ENCODE results near the gene BMP8A.
"Not testable (repeated sequence)": the region's sequence is repeated elsewhere in the genome, so short reads cannot be mapped to it uniquely, and the experiment has no call there.

The BMP8A gene

DNA sequence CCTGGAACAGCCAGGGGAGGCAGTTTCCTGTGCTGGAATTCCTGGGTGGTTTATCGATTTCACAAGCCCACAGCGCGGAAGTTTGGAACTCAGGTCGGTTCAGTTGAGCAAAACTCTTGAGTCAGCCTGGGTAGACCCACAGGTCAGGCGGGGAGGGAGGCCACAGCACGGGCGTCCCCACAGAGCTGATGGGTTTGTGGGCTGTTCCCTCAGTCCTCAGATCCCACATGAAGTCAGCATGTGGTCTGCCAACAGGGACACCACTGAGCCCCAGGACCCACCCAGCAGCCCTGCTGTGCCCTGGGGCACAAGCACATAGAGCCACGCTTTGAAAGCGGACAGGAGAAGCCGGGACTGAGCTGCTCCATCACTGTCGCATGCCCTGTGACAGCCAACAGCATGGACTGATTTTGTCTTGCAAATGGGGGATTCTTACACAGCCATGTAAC, 17.4 kb downstream of the BMP8A start:
- Mint-ChIP-seq H3K4me1 (ENCODE audit: low read depth) (peaks cover 13% of the 10 kb centered on the region), H3K4me3 (no peak overlapping the region), H3K27me3 (peaks cover 6% of the 10 kb centered on the region), H3K9me3 (no peaks in the 10 kb centered on the region), H3K27ac (no peak overlapping the region), H3K36me3 (ENCODE audit: low read depth) (no peaks in the 10 kb centered on the region)

DNA sequence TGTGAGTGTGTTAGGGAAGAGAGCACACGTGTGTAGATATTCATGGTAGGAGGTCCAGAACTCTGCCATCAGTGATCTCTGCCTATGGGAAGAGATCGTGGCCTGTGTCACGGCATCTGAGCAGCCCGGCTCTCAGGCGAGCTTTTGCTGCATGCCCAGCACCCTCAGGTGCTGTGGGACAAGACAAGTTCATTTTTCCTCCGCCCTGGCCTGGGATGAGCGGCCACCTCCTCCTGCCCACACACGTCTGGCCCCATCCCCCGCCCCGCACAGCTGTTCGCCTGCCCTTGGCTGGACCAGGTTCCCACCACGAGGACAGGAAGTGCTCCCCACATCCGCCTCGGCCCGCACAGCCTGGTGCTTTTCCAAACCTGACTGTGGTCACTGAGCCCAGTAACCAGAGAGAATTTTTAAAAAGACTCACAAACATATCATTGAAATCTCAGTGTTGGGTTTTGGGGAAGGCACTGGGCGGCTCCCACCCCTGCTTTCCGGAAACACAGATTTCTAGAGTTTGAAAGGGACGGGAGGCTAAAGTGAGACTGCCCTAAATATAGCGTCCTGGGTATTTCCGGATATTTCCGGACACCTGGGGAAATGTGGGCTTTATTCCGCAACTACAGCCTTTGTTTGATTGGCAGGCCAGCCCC, 18.0 kb downstream of the BMP8A start:
- H3K4me1 Mint-ChIP-seq (ENCODE audit: low read depth) = peaks cover 13% of the 10 kb centered on the region
- peak overlapping the region; percentile 79 for H3K27ac Mint-ChIP-seq
- H3K36me3 Mint-ChIP-seq (ENCODE audit: low read depth) = no peaks in the 10 kb centered on the region
- peak overlapping the region; percentile 54 for H3K4me3 Mint-ChIP-seq
- peaks cover 6% of the 10 kb centered on the region for H3K27me3 Mint-ChIP-seq
- no peaks in the 10 kb centered on the region for H3K9me3 Mint-ChIP-seq

DNA sequence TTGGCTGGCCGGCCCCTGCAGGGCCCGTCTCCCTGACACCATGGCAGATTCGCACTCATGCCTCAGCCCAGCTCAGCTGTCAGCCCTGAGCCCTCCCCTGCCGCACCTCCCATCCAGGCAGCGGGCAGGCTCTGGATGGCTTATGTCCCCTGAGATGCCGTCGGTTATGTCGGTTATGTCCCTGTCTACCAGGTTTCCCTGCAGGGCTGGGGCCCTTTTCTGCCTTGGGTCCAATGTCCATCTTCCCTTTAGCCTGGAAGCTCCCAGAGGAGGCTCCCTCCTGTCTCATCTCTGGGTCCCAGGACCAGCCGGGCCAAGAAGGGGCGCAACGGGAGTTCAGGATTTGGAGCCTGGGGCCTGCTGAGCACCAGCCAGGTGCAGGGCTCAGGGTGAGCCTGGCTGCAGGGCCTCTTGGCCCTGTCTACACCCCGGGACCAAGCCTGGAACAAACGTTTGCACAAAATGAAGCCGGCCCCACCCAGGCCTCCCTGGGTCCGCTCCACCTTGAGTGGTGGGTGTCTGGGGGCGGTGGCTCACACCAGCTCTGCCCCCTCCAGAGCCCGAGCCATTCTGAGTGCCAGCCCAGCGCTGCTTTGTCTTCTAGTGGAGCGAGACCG, 19.2 kb downstream of the BMP8A start:
- not testable (repeated sequence) for H3K36me3 Mint-ChIP-seq (ENCODE audit: low read depth); H3K27me3 Mint-ChIP-seq; H3K27ac Mint-ChIP-seq; H3K4me3 Mint-ChIP-seq; H3K9me3 Mint-ChIP-seq
- peaks cover 16% of the 10 kb centered on the region for H3K4me1 Mint-ChIP-seq (ENCODE audit: low read depth)

- peaks cover 16% of the 10 kb centered on the region for H3K4me1 Mint-ChIP-seq (ENCODE audit: low read depth)
- H3K27me3 Mint-ChIP-seq; H3K36me3 Mint-ChIP-seq (ENCODE audit: low read depth); H3K9me3 Mint-ChIP-seq; H3K4me3 Mint-ChIP-seq; H3K27ac Mint-ChIP-seq: not testable (repeated sequence)
These were observed 20.0 kb downstream of the BMP8A start for GRCh38 chr1:39511477-39511876.

- peaks cover 16% of the 10 kb centered on the region for H3K4me1 Mint-ChIP-seq (ENCODE audit: low read depth)
- H3K9me3 Mint-ChIP-seq; H3K4me3 Mint-ChIP-seq; H3K27ac Mint-ChIP-seq; H3K27me3 Mint-ChIP-seq; H3K36me3 Mint-ChIP-seq (ENCODE audit: low read depth): not testable (repeated sequence)
These were observed 20.9 kb downstream of the BMP8A start for GRCh38 chr1:39512234-39512847.

DNA sequence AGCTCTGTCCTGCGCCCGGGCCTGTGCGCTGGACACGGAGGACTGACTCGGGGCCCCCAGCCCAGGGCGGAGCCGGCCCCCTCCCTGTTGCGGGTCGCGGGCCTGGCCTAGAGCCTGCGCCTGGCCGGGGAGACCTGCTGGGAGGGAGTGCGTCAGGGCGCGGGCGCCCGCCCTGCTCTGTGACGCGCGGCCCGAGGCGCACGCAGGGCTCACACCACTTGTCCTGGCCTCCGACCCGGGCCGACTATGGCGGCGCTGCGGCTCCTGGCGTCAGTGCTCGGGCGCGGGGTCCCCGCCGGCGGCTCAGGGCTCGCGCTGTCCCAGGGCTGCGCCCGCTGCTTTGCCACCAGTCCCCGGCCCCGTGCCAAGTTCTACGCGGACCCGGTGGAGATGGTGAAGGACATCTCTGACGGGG, 23.3 kb downstream of the BMP8A start:
- H3K4me3 Mint-ChIP-seq; H3K9me3 Mint-ChIP-seq; H3K27ac Mint-ChIP-seq; H3K4me1 Mint-ChIP-seq (ENCODE audit: low read depth); H3K27me3 Mint-ChIP-seq; H3K36me3 Mint-ChIP-seq (ENCODE audit: low read depth): not testable (repeated sequence)

- H3K9me3 Mint-ChIP-seq = not testable (repeated sequence)
- H3K4me3 Mint-ChIP-seq = peak overlapping the region; percentile 79
- H3K27ac Mint-ChIP-seq = peak overlapping the region; percentile 83
These were observed 24.0 kb downstream of the BMP8A start for GRCh38 chr1:39515131-39516086.

DNA sequence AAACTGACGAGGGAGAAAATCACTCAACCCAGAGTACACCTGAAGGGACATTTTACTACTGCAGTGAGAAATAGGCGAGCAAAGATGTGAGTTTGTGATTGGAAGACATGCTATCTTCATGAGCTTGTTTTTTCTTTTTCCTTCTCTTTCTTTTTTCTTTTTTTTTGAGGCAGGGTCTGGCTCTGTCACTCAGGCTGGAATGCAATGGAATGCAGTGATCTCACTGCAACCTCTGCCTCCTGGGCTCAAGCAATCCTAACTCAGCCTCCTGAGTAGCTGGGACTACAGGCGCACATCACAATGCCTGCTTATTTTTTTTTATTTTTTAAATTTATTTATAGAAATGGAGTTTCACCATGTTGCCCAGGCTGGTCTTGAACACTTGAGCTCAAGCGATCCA, 25.4 kb downstream of the BMP8A start:
- not testable (repeated sequence) for H3K9me3 Mint-ChIP-seq; H3K27ac Mint-ChIP-seq; H3K4me3 Mint-ChIP-seq; H3K36me3 Mint-ChIP-seq (ENCODE audit: low read depth); H3K4me1 Mint-ChIP-seq (ENCODE audit: low read depth); H3K27me3 Mint-ChIP-seq

More at GRCh38 chr1:39515131-39516086, 24.0 kb downstream of the BMP8A start:
- H3K27me3 Mint-ChIP-seq; H3K4me1 Mint-ChIP-seq (ENCODE audit: low read depth); H3K36me3 Mint-ChIP-seq (ENCODE audit: low read depth): not testable (repeated sequence)

GRCh38 chr1:39517936-39518335, 26.5 kb downstream of the BMP8A start:
- H3K36me3 Mint-ChIP-seq (ENCODE audit: low read depth); H3K27me3 Mint-ChIP-seq; H3K4me1 Mint-ChIP-seq (ENCODE audit: low read depth); H3K27ac Mint-ChIP-seq; H3K4me3 Mint-ChIP-seq; H3K9me3 Mint-ChIP-seq: not testable (repeated sequence)

DNA sequence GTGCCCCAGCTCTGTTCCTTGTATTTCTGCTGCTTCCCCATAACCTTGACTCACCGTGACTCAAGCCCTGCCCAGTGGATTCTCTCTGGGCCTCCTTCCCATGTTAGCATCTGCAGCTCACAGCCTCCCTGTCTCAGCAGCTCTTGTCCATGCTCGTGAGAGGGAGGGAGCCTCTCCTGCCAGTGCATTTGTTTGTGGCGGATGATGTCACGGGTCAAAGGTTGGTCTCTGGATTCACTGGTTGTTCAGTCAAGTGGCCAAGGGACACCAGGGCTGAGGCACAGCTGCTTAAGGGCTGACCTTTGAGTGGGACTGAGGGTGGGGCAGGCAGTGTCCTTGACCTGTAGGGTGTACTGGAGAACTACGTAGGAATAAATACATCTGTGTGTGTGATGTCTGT, 27.9 kb downstream of the BMP8A start:
- not testable (repeated sequence) for H3K4me1 Mint-ChIP-seq (ENCODE audit: low read depth); H3K27ac Mint-ChIP-seq; H3K27me3 Mint-ChIP-seq; H3K9me3 Mint-ChIP-seq; H3K36me3 Mint-ChIP-seq (ENCODE audit: low read depth); H3K4me3 Mint-ChIP-seq

DNA sequence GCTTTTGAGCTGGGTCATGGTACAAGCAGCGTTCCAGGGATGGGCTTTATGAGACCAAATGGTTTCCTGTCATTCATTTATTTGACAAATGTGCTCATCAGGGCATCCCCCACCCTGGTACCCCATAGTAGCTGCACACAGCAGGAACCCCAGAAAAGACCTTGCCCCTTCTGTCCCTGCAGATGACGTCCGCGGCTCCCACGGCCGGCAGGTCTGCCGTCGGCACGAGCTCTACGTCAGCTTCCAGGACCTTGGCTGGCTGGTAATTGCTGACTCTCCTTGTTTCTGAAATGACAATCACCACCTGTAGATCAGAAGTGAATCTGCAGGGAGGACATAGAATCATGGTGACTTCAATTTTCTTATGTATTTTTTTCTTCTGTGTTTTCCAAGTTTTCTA, 30.8 kb downstream of the BMP8A start:
- H3K4me1 Mint-ChIP-seq (ENCODE audit: low read depth) = peaks cover 14% of the 10 kb centered on the region
- H3K4me3 Mint-ChIP-seq; H3K36me3 Mint-ChIP-seq (ENCODE audit: low read depth); H3K9me3 Mint-ChIP-seq; H3K27me3 Mint-ChIP-seq; H3K27ac Mint-ChIP-seq: not testable (repeated sequence)

DNA sequence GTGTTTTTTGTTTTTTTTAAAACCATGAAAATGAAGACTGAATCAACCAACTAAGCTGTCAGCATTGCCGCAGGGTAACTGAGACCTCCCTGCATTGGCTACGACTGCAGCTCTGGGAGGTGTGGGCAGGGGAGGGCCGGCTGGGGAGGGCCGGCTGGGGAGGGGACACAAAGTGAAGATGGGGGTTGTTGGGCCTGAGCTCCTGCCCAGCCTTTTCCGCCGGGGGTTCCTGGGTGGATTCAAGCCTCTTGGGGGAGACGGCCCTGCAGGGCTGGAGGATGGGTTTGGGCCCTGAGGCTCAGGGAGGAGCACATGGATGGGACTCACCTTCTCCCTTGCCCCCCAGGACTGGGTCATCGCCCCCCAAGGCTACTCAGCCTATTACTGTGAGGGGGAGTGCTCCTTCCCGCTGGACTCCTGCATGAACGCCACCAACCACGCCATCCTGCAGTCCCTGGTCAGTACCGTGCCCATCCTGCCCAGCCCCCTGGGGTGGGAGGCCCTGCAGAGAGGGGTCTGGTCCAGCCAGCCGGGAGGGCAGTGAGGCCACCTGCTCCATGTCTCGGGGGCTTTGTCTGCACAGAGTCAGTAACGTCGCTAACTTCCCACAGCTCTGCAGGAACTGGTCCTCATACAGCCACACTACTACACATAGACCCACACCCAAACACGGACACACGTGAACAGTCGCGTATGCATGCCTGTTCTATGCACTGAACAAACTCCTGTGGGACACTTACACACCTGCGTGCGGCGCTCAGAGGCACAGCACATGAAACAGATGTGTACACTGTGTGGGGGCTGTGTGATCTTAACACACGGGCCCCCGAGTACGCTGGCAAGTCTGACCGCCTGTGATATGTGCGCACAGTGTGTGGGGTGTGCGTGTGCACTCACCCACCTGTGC, 31.5 kb downstream of the BMP8A start:
- Mint-ChIP-seq H3K4me3 (no peak overlapping the region), H3K4me1 (ENCODE audit: low read depth) (peaks cover 14% of the 10 kb centered on the region), H3K27me3 (no peaks in the 10 kb centered on the region), H3K9me3 (no peaks in the 10 kb centered on the region), H3K27ac (no peak overlapping the region), H3K36me3 (ENCODE audit: low read depth) (peaks cover 12% of the 10 kb centered on the region)

GRCh38 chr1:39524171-39524570, 32.7 kb downstream of the BMP8A start:
- Mint-ChIP-seq H3K36me3 (ENCODE audit: low read depth) (peaks cover 20% of the 10 kb centered on the region), H3K27me3 (no peaks in the 10 kb centered on the region), H3K27ac (peak overlapping the region; percentile 40), H3K4me3 (no peak overlapping the region), H3K4me1 (ENCODE audit: low read depth) (peaks cover 14% of the 10 kb centered on the region), H3K9me3 (no peaks in the 10 kb centered on the region)

DNA sequence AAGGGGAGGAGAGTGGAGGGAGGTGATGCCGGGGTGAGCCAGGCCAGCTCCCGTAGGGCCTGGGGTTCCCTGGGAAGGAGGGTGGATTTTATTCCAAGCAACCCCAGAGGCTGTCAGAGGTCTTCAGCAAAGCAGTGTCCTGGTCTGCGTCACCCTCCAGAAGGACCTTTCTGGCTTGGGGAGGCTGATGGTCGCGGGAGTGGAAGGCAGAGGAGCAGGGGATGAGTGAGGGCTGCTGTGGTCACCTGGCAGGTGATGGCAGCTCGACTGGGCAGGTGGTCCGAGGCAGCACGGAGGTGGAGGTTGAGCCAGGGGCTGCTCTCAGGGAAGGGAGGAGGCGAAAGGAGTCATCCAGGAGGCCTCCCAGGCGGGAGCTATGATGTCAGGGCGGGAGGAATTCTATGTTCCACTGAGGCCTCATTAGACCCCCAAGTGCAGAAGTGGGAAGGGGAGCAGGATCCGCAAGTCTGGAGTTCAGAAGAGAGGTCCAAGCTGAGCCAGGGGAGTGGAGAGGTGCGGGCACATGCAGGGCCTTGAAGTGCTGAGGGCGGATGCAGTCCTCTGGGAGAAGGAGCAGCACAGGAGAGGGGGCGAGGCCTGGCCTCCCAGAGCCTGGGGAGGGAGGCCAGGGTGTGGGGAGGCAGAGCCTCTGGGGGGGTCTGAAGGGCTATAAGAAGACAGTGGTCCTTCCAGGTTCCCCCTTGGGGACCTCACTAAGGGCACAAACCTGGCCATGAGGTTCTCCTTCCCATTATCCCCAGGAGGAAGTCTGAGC, 33.3 kb downstream of the BMP8A start:
- Mint-ChIP-seq H3K4me1 (ENCODE audit: low read depth) (peaks cover 14% of the 10 kb centered on the region), H3K36me3 (ENCODE audit: low read depth) (peaks cover 26% of the 10 kb centered on the region), H3K9me3 (no peaks in the 10 kb centered on the region), H3K4me3 (no peak overlapping the region), H3K27me3 (no peaks in the 10 kb centered on the region), H3K27ac (peak overlapping the region; percentile 67)
